Testis (tissue), 3 donors: ENCODE results near the gene LACRT. TPM values are rescaled to one million over a fixed set of nuclear protein-coding genes. Genes with fewer than 3 reads are reported as not detected.

Source experiments
- DNase-seq: peaks from one replicate; pipeline ENCODE4 v3.0.0-alpha.2; 2019
- H3K27ac ChIP-seq, 2 donors: fragments of 200-600 bp; sonication (generic); one replicate each; pipeline ENCODE4 v1.5.1; 2019
- H3K27me3 ChIP-seq: fragments of 200-600 bp; sonication (generic); one replicate; pipeline ENCODE4 v1.5.1; 2019
- H3K36me3 ChIP-seq: fragments of 200-600 bp; sonication (generic); one replicate; pipeline ENCODE4 v1.5.1; 2017; ENCODE audit warnings: low read depth; ENCODE audit errors: missing control alignments
- H3K4me1 ChIP-seq: fragments of 200-600 bp; sonication (generic); one replicate; pipeline ENCODE4 v1.5.1; 2019
- H3K4me3 ChIP-seq, 2 donors: fragments of 200-600 bp; sonication (generic); one replicate each; pipeline ENCODE4 v1.5.1; 2017 to 2019
- H3K9me3 ChIP-seq: fragments of 200-600 bp; sonication (generic); one replicate; pipeline ENCODE4 v1.5.1; 2017
- POLR2A ChIP-seq: fragments of 450-650 bp; IDR thresholded peaks from one replicate; pipeline ENCODE4 v1.6.1; 2017; ENCODE audit warnings: antibody characterized with exemption, mild to moderate bottlenecking, moderate library complexity
- WGBS, 2 donors: methylation state at CpG; one replicate each; pipeline ENCODE4 v1.1.5; 2018; 5-methylcytosine and 5-hydroxymethylcytosine counted together
- intact Hi-C: fragments of 100-400 bp; cut with DNase I; formaldehyde crosslinking; loops from one replicate; pipeline ENCODE4 v1.15.1; 2023; ENCODE audit warnings: low total_unique reads
- polyA plus RNA-seq: library from polyadenylated mRNA; stranded (reverse); fragments of 350-450 nt; fragmentation: Illumina TruSeq; extraction: RNeasy Lipid Tissue Mini Kit (QIAGEN cat#74804); gene quantifications from one replicate; pipeline ENCODE4 v1.2.3, GENCODE V29; 2014; ENCODE audit warnings: low read depth, low replicate concordance; ENCODE audit not compliant: insufficient read depth
- total RNA-seq, 2 donors: library from RNA; depleted of rRNA; stranded (reverse); fragments of >200 nt; gene quantifications; one replicate each; pipeline ENCODE4 v1.2.3, GENCODE V29; 2016
- TF ChIP-seq, protein P1 (sequence below), 3 experiments: fragments of 450-650 bp in 2 of 3; fragments of 200-600 bp in 1 of 3; sonication (generic) in 1 of 3; IDR thresholded peaks; one replicate each; pipeline ENCODE4 v1.5.1; 2016 to 2019; ENCODE audit warnings: antibody characterized with exemption in 3 of 3, mild to moderate bottlenecking in 2 of 3, moderate library complexity in 1 of 3

The LACRT gene
- total and polyA plus RNA-seq, 3 donors from 2014 or later, result not detected

DNA sequence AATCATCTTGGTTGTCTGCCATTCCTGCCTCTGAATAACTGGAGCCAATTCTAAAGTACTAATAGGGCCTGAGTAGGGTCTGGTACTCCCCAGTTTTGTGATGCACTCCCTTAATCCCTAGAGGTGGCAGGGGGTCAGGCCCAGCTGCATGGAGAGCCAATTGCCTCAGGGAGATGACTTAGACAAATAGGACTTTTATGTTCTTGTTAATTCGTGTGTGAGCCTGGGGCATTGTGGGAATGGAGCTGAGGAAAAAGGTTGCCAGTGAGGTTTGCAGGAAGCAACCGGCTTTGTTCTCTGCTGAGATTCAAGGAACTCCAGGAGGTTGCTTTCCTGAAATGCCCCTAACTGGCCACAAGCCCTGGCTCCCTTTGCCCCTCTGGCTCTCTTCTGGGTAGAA is 20.2 kb upstream of the LACRT start:
- Histone ChIP-seq H3K4me3 (no peak overlapping the region), H3K27me3 (no peaks in the 10 kb centered on the region), H3K4me1 (no peaks in the 10 kb centered on the region), H3K36me3 (no peaks in the 10 kb centered on the region), H3K27ac (no peak overlapping the region), H3K9me3 (no peaks in the 10 kb centered on the region)
- DNase-seq, result no peak
- 26 to 65% methylated on average over 2 of the region's 2 CpGs for WGBS, 2 donors
- TF ChIP-seq POLR2A, result no peak
- TF ChIP-seq, protein P1, sequence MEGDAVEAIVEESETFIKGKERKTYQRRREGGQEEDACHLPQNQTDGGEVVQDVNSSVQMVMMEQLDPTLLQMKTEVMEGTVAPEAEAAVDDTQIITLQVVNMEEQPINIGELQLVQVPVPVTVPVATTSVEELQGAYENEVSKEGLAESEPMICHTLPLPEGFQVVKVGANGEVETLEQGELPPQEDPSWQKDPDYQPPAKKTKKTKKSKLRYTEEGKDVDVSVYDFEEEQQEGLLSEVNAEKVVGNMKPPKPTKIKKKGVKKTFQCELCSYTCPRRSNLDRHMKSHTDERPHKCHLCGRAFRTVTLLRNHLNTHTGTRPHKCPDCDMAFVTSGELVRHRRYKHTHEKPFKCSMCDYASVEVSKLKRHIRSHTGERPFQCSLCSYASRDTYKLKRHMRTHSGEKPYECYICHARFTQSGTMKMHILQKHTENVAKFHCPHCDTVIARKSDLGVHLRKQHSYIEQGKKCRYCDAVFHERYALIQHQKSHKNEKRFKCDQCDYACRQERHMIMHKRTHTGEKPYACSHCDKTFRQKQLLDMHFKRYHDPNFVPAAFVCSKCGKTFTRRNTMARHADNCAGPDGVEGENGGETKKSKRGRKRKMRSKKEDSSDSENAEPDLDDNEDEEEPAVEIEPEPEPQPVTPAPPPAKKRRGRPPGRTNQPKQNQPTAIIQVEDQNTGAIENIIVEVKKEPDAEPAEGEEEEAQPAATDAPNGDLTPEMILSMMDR (IDR thresholded peaks at IDR 0.05), result no peak
- intact Hi-C loops, result no loop called here

DNA sequence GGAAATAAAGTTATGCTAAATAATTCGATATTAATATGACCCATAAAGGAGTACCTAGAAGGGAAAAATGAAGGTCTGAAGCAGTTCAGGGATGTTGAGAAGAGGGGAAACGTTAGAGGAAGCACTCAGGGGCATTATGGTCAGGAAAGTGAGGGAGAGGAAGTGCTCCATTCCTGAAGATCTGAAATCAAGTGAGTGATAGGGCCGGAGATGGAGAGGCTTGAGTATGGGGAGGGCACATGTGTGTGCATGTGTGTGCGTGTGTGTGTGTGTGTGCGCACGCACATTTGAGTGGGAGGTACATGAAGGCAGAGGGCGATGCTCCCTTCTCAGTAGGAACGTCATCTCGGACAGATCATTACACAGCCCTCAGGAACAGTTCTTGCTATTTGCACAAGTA is 18.3 kb upstream of the LACRT start:
- no peaks in the 10 kb centered on the region for H3K27me3 ChIP-seq
- no peaks in the 10 kb centered on the region for H3K4me1 ChIP-seq
- no peak for DNase-seq
- intact Hi-C loops, result no loop called here
- no peaks in the 10 kb centered on the region for H3K36me3 ChIP-seq
- no peak for TF ChIP-seq POLR2A
- TF ChIP-seq, protein P1 (IDR thresholded peaks at IDR 0.05), result no peak
- H3K27ac ChIP-seq, result no peak overlapping the region
- no peak overlapping the region for H3K4me3 ChIP-seq
- H3K9me3 ChIP-seq, result no peaks in the 10 kb centered on the region
- WGBS, 2 donors, result 71 to 79% methylated on average over 9 of the region's 9 CpGs

DNA sequence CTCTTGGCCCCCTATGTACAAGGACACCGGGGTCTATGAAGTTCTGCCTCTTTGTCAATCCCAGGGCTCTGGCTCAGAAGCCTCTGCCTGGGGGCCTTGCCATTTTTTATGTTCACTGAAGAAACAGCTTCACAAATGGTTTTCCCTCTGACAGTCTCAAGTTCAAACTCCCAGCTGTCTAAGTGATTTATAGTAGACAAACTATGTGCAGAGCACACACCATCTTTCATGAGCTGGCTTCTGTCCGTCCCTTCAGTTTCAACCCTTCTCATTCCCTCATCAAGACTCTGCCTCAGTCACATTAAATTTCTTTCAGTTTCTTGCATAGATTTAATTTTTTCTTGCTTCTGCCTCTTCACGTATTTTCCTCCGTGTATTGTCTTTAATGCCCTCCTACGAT is 16.2 kb upstream of the LACRT start:
- Histone ChIP-seq H3K4me1 (no peaks in the 10 kb centered on the region), H3K4me3 (no peak overlapping the region), H3K27me3 (no peaks in the 10 kb centered on the region), H3K27ac (no peak overlapping the region), H3K36me3 (no peaks in the 10 kb centered on the region), H3K9me3 (no peaks in the 10 kb centered on the region)
- TF ChIP-seq, protein P1 (IDR thresholded peaks at IDR 0.05), result no peak
- no peak for TF ChIP-seq POLR2A
- no peak for DNase-seq
- intact Hi-C loops, result no loop called here
- 88 to 90% methylated on average over 5 of the region's 5 CpGs for WGBS, 2 donors

DNA sequence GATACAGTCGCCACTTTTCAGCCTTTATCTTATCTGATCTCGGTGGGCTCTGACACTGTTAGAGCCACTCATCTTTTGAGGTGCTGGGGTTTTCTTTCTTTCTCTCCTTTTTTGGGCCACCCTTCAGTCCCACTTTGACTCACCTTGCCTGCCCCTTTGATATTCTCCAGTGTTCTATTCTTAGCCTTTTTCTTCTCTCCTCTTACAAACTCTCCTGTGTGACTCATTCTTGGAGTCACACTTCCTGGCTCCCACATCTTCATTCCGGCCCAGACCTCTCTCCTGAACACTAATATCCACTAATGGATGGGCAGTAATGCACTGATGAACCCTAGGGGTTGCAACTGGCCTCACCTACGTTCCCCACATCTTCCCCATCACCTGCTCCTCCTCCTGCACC is 15.7 kb upstream of the LACRT start:
- Histone ChIP-seq H3K27ac (no peak overlapping the region), H3K27me3 (no peaks in the 10 kb centered on the region), H3K4me1 (no peaks in the 10 kb centered on the region), H3K36me3 (no peaks in the 10 kb centered on the region), H3K9me3 (no peaks in the 10 kb centered on the region), H3K4me3 (no peak overlapping the region)
- WGBS, 2 donors, result 72 to 77% methylated on average over 4 of the region's 4 CpGs
- TF ChIP-seq, protein P1 (IDR thresholded peaks at IDR 0.05), result no peak
- no peak for DNase-seq
- intact Hi-C loops, result no loop called here

DNA sequence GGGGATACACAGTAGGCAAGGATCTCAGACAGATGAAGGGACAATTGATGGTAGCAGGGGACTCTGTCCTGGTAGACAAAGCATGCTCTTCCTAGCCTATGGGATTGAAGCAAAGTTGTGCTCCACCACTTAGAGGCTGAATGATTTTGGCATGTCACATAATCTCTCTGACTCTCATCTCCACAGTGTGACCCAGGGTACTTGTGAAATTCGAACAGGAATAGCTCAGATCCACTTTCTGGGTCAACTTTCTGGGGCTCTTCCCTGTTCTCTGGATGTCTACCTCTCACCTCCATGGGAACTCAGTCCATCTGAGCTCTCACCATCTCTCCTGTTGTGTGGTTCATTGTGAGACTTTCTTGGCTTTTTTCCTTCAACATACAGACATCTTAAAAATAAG is 15.1 kb upstream of the LACRT start:
- WGBS, 2 donors, result 64 to 71% methylated on average over 1 of the region's 1 CpG
- H3K9me3 ChIP-seq, result no peaks in the 10 kb centered on the region
- no peaks in the 10 kb centered on the region for H3K4me1 ChIP-seq
- H3K27me3 ChIP-seq, result no peaks in the 10 kb centered on the region
- no peak overlapping the region for H3K27ac ChIP-seq
- no peak overlapping the region for H3K4me3 ChIP-seq
- intact Hi-C loops, result no loop called here
- no peak for DNase-seq
- no peaks in the 10 kb centered on the region for H3K36me3 ChIP-seq
- TF ChIP-seq POLR2A, result no peak
- TF ChIP-seq, protein P1 (IDR thresholded peaks at IDR 0.05), result no peak
